Esophagus squamous epithelium (tissue), 5 donors: ENCODE results near the gene GPRIN3. TPM values are rescaled to one million over a fixed set of nuclear protein-coding genes. Genes with fewer than 3 reads are reported as not detected.

ENCODE experiments used
- DNase-seq: peaks from one replicate; lab custom pipeline; 2025; lab: John Stamatoyannopoulos, UW
- H3K27ac ChIP-seq, 4 donors: fragments of 200-600 bp; sonication (generic); one replicate each; pipeline ENCODE4 v1.5.1; 2016 to 2019; ENCODE audit warnings: mild to moderate bottlenecking in 1 of 4
- H3K27me3 ChIP-seq, 4 donors: fragments of 200-600 bp; sonication (generic); 1 replicate in 3 of 4; 2 replicates in 1 of 4; pipeline versions ENCODE4 v1.5.1 to v1.6.0; 2017 to 2021; ENCODE audit warnings: antibody characterized with exemption in 1 of 4
- H3K36me3 ChIP-seq, 3 donors: fragments of 200-600 bp; sonication (generic); one replicate each; pipeline ENCODE4 v1.5.1; 2016 to 2019
- H3K4me1 ChIP-seq, 3 donors: fragments of 200-600 bp; sonication (generic); one replicate each; pipeline ENCODE4 v1.5.1; 2017 to 2019
- H3K4me3 ChIP-seq, 4 donors: fragments of 200-600 bp; sonication (generic); 1 replicate in 3 of 4; 2 replicates in 1 of 4; pipeline ENCODE4 v1.5.1; 2016 to 2019; ENCODE audit warnings: mild to moderate bottlenecking in 2 of 4, moderate library complexity in 1 of 4
- H3K9me3 ChIP-seq, 3 donors: fragments of 200-600 bp; sonication (generic); one replicate each; pipeline ENCODE4 v1.5.1; 2016 to 2019
- POLR2A ChIP-seq, 4 donors: fragments of 450-650 bp; IDR thresholded peaks; one replicate each; pipeline ENCODE4 v1.6.1; 2017; ENCODE audit warnings: antibody characterized with exemption in 4 of 4, mild to moderate bottlenecking in 4 of 4, moderate library complexity in 3 of 4
- WGBS, 2 donors: methylation state at CpG; one replicate each; pipeline ENCODE4 v1.1.5; 2018; 5-methylcytosine and 5-hydroxymethylcytosine counted together
- intact Hi-C: fragments of 100-400 bp; cut with DNase I; formaldehyde crosslinking; loops from one replicate; pipeline ENCODE4 v1.15.0; 2022
- total RNA-seq, 4 donors: library from RNA; depleted of rRNA; stranded (reverse); fragments of >200 nt; gene quantifications; one replicate each; pipeline ENCODE4 v1.1.0, GENCODE V29; 2016
- TF ChIP-seq, protein P1 (sequence below), 6 experiments: fragments of 450-650 bp in 4 of 6; fragments of 200-600 bp in 2 of 6; sonication (generic) in 2 of 6; IDR thresholded peaks; one replicate each; pipeline ENCODE4 v1.5.1; 2016 to 2019; ENCODE audit warnings: antibody characterized with exemption in 6 of 6, mild to moderate bottlenecking in 4 of 6, moderate library complexity in 4 of 6
- donor health status: DM: yes; HTN: yes; CAD: no.

Gene GPRIN3
- total RNA-seq, 4 donors from 2014 or later = 0.83 to 4.2 (median 1.9) TPM

DNA sequence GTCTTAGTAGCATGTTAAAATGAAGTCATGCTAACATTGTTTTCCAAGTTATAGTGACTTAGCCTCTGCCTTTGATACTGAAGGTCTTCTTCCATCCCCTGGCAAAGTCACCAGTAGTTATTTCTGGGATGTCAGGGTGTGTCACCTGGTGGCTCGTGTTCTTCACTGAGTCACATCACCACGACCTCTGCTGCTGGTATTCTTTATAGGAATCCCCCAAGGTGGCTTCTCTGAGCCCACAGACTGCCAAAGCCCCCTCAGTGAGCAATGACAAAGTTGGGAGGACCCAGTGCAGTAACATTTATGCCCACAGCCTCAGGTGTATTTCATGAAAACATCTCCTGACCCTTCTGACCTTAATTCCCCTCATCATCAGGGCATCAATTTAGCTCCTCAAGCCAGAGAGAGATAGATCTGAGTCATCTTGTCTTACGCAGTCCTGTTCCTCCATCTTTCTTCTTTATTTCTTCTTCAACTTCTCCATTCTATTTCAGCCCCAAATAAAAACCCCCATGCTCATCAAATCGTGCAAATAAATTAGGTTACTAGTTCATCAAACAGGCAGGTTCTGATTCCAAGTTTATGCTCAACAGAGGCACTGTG is 29.3 kb upstream of the GPRIN3 start:
- Histone ChIP-seq H3K27ac (no peak overlapping the region), H3K4me3 (no peak overlapping the region), H3K36me3 (no peaks in the 10 kb centered on the region), H3K4me1 (no peaks in the 10 kb centered on the region), H3K9me3 (no peaks in the 10 kb centered on the region), H3K27me3 (no peaks in the 10 kb centered on the region)
- WGBS, 2 donors = 61 to 70% methylated on average over 4 of the region's 4 CpGs
- intact Hi-C loops = no loop called here
- no peak for DNase-seq
- TF ChIP-seq, protein P1, sequence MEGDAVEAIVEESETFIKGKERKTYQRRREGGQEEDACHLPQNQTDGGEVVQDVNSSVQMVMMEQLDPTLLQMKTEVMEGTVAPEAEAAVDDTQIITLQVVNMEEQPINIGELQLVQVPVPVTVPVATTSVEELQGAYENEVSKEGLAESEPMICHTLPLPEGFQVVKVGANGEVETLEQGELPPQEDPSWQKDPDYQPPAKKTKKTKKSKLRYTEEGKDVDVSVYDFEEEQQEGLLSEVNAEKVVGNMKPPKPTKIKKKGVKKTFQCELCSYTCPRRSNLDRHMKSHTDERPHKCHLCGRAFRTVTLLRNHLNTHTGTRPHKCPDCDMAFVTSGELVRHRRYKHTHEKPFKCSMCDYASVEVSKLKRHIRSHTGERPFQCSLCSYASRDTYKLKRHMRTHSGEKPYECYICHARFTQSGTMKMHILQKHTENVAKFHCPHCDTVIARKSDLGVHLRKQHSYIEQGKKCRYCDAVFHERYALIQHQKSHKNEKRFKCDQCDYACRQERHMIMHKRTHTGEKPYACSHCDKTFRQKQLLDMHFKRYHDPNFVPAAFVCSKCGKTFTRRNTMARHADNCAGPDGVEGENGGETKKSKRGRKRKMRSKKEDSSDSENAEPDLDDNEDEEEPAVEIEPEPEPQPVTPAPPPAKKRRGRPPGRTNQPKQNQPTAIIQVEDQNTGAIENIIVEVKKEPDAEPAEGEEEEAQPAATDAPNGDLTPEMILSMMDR (IDR thresholded peaks at IDR 0.05) = no peak
- no peak for TF ChIP-seq POLR2A (IDR thresholded peaks at IDR 0.05)

DNA sequence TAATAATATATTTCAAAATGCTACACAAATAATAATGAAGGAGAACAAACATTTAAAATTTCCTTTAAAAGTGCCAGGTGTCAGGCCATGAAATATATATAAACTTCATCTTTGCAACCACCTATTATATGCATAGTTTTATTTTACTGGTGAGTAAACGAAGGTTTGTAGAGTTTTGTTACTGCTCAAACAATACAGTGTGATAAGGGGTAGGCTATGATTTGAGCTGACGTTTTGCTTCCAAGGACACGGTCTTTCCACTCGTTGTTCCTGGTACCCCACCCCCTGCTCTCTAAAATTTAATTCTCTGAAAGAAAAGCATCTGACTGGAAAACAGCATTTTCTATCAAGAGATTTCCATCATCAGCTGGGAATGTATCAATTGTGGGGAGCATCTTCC is 27.2 kb upstream of the GPRIN3 start:
- no peaks in the 10 kb centered on the region for H3K4me1 ChIP-seq
- no peaks in the 10 kb centered on the region for H3K9me3 ChIP-seq
- WGBS, 2 donors = 39 to 61% methylated on average over 4 of the region's 4 CpGs
- no peak overlapping the region for H3K4me3 ChIP-seq
- H3K27me3 ChIP-seq = no peaks in the 10 kb centered on the region
- no peak overlapping the region for H3K27ac ChIP-seq
- H3K36me3 ChIP-seq = no peaks in the 10 kb centered on the region
- intact Hi-C loops = no loop called here
- DNase-seq = no peak
- TF ChIP-seq POLR2A (IDR thresholded peaks at IDR 0.05) = no peak
- TF ChIP-seq, protein P1 (IDR thresholded peaks at IDR 0.05) = no peak

DNA sequence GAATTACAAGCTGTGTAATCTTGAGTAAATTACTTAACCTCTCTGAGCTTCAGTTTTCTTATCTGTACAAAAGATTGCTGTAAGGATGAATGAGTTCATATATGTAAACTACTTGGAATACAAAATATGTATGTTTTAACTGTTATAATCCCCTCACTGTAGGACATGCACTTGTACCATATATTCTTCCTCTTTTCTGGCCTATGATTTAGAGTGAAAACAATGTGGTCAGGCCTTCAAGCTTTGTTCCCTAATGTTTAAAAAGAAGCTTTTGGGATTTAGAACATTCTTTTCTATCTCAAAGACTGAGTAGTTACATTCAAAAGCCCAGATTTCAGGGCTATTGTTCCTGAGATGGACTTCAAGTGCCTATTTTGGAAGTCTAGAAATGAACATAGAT is 26.7 kb upstream of the GPRIN3 start:
- TF ChIP-seq, protein P1 (IDR thresholded peaks at IDR 0.05) = no peak
- TF ChIP-seq POLR2A (IDR thresholded peaks at IDR 0.05) = no peak
- Histone ChIP-seq H3K9me3 (no peaks in the 10 kb centered on the region), H3K27ac (no peak overlapping the region), H3K4me1 (no peaks in the 10 kb centered on the region), H3K27me3 (no peaks in the 10 kb centered on the region), H3K4me3 (no peak overlapping the region), H3K36me3 (no peaks in the 10 kb centered on the region)
- DNase-seq = no peak
- intact Hi-C loops = no loop called here

DNA sequence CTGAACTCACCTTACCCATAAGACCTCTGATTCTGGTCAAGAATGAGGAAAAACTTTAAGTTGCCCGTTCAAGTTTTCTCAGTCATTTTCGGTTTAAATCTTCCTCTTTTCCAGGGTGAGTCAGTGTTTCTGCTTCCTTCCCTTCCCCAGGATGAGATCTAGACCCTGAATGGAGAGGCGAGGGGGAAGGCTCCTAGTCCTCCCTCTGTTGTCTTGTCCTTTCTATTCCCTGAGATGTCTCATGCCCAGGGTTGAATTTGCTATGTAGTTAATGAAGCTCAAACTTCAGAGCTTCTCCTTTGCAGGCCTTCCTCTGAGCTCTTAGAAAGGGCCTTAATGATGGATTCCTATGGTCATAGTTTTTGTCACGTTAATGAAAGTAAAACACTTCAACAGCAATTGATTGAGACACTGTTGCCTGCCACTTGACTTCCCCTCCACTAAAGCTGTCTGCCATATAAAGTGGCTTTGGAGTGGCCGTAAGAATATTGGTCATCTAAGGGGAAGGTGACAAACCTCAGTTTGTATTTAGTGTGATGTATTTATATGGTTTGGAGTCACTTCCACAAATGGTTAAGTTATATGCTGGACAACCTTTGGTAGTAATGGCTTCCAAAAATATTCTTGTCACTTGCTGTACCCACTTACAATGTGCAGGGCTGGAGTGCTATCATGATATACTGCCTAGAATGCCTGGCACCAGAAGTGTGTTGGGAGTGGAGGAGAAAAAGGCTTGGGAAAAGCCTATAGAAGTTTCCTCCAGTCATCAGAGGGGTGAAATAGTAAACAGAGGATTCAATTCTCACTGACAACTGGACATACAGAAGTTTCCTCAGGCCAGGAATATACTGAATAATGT is 24.3 kb upstream of the GPRIN3 start:
- 81% methylated on average over 5 of the region's 5 CpGs for WGBS, 2 donors
- peak overlapping the region in 1 of 4 donors; percentile 23 for H3K27ac ChIP-seq

More for the DNA sequence above, 24.3 kb upstream of the GPRIN3 start:
- no peaks in the 10 kb centered on the region for H3K27me3 ChIP-seq
- no peak for DNase-seq
- intact Hi-C loops = no loop called here
- H3K4me1 ChIP-seq = no peaks in the 10 kb centered on the region
- no peaks in the 10 kb centered on the region for H3K9me3 ChIP-seq
- no peaks in the 10 kb centered on the region for H3K36me3 ChIP-seq
- TF ChIP-seq, protein P1 (IDR thresholded peaks at IDR 0.05) = no peak
- no peak for TF ChIP-seq POLR2A (IDR thresholded peaks at IDR 0.05)
- H3K4me3 ChIP-seq = no peak overlapping the region
